ENCODE data around the gene IGSF8. TPM values are rescaled to one million over a fixed set of nuclear protein-coding genes. Genes with fewer than 3 reads are reported as not detected.

Gene IGSF8
- total RNA-seq, 1 donor from 2014 or later = 33.2 TPM

DNA sequence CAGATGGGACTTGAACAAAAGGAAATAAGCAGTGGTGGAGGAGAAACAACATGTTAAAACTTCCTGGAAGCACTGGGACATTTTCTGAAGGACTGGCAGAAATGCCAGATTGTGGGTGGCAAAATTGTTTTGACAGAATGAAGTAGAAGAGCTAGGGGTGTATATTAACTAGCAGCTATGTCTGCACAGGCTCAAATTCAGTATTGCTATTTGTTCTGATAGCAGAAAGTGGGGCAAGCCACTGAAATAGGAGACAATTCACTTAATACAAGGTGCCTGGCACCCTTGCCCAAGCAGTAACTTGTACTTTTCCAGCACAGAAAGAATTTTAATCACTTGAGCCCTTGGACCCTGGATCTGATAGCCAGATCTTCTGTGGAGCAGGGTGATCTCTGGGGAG, 54.9 kb downstream of the IGSF8 start:
- H3K36me3 Mint-ChIP-seq = peaks cover 4% of the 10 kb centered on the region

More for the DNA sequence above, 54.9 kb downstream of the IGSF8 start:
- peaks cover 12% of the 10 kb centered on the region for H3K4me1 Mint-ChIP-seq
- TF ChIP-seq, protein P1, sequence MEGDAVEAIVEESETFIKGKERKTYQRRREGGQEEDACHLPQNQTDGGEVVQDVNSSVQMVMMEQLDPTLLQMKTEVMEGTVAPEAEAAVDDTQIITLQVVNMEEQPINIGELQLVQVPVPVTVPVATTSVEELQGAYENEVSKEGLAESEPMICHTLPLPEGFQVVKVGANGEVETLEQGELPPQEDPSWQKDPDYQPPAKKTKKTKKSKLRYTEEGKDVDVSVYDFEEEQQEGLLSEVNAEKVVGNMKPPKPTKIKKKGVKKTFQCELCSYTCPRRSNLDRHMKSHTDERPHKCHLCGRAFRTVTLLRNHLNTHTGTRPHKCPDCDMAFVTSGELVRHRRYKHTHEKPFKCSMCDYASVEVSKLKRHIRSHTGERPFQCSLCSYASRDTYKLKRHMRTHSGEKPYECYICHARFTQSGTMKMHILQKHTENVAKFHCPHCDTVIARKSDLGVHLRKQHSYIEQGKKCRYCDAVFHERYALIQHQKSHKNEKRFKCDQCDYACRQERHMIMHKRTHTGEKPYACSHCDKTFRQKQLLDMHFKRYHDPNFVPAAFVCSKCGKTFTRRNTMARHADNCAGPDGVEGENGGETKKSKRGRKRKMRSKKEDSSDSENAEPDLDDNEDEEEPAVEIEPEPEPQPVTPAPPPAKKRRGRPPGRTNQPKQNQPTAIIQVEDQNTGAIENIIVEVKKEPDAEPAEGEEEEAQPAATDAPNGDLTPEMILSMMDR (IDR thresholded peaks at IDR 0.05; ENCODE audit: unreplicated experiment) = no peak
- no peaks in the 10 kb centered on the region for H3K9me3 Mint-ChIP-seq
- DNase-seq (ENCODE audit: low spot score in 2 of 2, unreplicated experiment in 2 of 2) = no peak
- H3K27me3 Mint-ChIP-seq (ENCODE audit: low read depth) = peaks cover 11% of the 10 kb centered on the region
- H3K4me3 Mint-ChIP-seq = no peak overlapping the region
- no peak overlapping the region for H3K27ac Mint-ChIP-seq

Other genes starting within 250 kb of the IGSF8 start
- not detected in 3 replicates for gene VSIG8, start 236.0 kb downstream of the IGSF8 start, total RNA-seq
- 0.18 to 0.20 TPM (median 0.20 TPM) in 3 replicates for gene CFAP45, start 198.5 kb downstream of the IGSF8 start, total RNA-seq
- gene TAGLN2, start 173.1 kb downstream of the IGSF8 start, total RNA-seq = 41.6 to 46.2 TPM (median 44.6 TPM) in 3 replicates
- 75.8 to 77.5 TPM (median 76.9 TPM) in 3 replicates for gene IGSF9, start 153.0 kb downstream of the IGSF8 start, total RNA-seq
- gene SLAMF9, start 144.4 kb downstream of the IGSF8 start, total RNA-seq = not detected in 3 replicates
- 17.0 to 17.9 TPM (median 17.3 TPM) in 3 replicates for gene PIGM, start 66.6 kb downstream of the IGSF8 start, total RNA-seq
- 0.14 to 0.27 TPM (median 0.22 TPM) in 3 replicates for gene KCNJ10, start 28.5 kb downstream of the IGSF8 start, total RNA-seq
- 0.07 to 0.09 TPM in 2 of 3 replicates, not detected in the other for gene KCNJ9, start 17.1 kb downstream of the IGSF8 start, total RNA-seq
- 0.54 to 0.76 TPM (median 0.64 TPM) in 3 replicates for gene ATP1A2, start 17.1 kb upstream of the IGSF8 start, total RNA-seq
- gene ATP1A4, start 53.0 kb upstream of the IGSF8 start, total RNA-seq = 0.29 to 0.38 TPM (median 0.33 TPM) in 3 replicates
- 0.16 to 0.27 TPM in 2 of 3 replicates, not detected in the other for gene CASQ1, start 92.0 kb upstream of the IGSF8 start, total RNA-seq
- 37.4 to 42.1 TPM (median 41.2 TPM) in 3 replicates for gene PEA15, start 106.8 kb upstream of the IGSF8 start, total RNA-seq
- 276 to 299 TPM (median 287 TPM) in 3 replicates for gene DCAF8, start 163.9 kb upstream of the IGSF8 start, total RNA-seq
- 50.9 to 53.0 TPM (median 52.8 TPM) in 3 replicates for gene PEX19, start 186.5 kb upstream of the IGSF8 start, total RNA-seq
- 178 to 183 TPM (median 180 TPM) in 3 replicates for gene COPA, start 244.6 kb upstream of the IGSF8 start, total RNA-seq
- gene NCSTN, start 244.8 kb upstream of the IGSF8 start, total RNA-seq = 94.6 to 106 TPM (median 104 TPM) in 3 replicates

Measured in mesothelial cell of epicardium (in vitro differentiated cells).